ENCODE measurements around the gene PRMT3. TPM values are rescaled to one million over a fixed set of nuclear protein-coding genes. Genes with fewer than 3 reads are reported as not detected.

PRMT3 gene
- total and polyA plus RNA-seq, 2 donors (not counting 3 experiments of a cell fraction or from before 2014, with no cell fraction given), result 6.2 to 13.3 TPM

DNA sequence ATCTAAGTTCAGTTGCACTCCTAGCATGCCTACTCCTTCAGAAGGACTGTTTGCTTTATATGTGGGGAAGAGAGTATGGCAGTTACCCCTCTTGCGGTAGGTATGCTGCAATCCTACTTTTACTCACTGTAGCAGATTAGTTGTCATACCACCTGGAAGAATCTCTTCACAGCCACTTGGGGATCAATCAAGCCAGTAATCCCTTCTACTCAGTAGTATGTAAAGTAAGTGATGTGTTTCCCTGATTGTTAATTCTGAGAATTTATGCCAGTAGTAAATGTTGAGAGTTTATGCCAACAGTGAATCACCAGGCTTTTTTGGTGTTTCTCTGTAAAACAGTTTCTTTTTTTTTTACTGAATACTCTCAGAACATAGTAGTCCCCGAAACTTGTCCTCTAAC lies 34.4 kb downstream of the PRMT3 start:
- TF ChIP-seq FOS (IDR thresholded peaks at IDR 0.05; ENCODE audit: borderline replicate concordance, insufficient read depth, low read length) (no peak), JUN (IDR thresholded peaks at IDR 0.05; ENCODE audit: borderline replicate concordance, insufficient read depth, insufficient read length, low read depth) (no peak), MYC (IDR thresholded peaks at IDR 0.05; ENCODE audit: low read depth, low read length) (no peak), GATA2 (IDR thresholded peaks at IDR 0.05; ENCODE audit: insufficient read depth, insufficient read length, low read depth, low read length) (no peak), POLR2AphosphoS5 (IDR thresholded peaks at IDR 0.05; ENCODE audit: insufficient read depth, low read depth, low read length) (no peak), POLR2A (IDR thresholded peaks at IDR 0.05; ENCODE audit: low read depth, low read length) (no peak), MAX (IDR thresholded peaks at IDR 0.05; ENCODE audit: insufficient read depth, insufficient read length) (no peak), EZH2 (IDR thresholded peaks at IDR 0.05; ENCODE audit: borderline replicate concordance, low read depth, low read length, severe bottlenecking) (no peak)
- TF ChIP-seq, protein P1, sequence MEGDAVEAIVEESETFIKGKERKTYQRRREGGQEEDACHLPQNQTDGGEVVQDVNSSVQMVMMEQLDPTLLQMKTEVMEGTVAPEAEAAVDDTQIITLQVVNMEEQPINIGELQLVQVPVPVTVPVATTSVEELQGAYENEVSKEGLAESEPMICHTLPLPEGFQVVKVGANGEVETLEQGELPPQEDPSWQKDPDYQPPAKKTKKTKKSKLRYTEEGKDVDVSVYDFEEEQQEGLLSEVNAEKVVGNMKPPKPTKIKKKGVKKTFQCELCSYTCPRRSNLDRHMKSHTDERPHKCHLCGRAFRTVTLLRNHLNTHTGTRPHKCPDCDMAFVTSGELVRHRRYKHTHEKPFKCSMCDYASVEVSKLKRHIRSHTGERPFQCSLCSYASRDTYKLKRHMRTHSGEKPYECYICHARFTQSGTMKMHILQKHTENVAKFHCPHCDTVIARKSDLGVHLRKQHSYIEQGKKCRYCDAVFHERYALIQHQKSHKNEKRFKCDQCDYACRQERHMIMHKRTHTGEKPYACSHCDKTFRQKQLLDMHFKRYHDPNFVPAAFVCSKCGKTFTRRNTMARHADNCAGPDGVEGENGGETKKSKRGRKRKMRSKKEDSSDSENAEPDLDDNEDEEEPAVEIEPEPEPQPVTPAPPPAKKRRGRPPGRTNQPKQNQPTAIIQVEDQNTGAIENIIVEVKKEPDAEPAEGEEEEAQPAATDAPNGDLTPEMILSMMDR (IDR thresholded peaks at IDR 0.05; ENCODE audit: extremely low read depth in 1 of 2, insufficient read depth in 1 of 2, low read depth in 1 of 2, low read length in 2 of 2), result no peak
- H2AFZ ChIP-seq (ENCODE audit: low read depth, low read length), result no peak overlapping the region
- H3K4me1 ChIP-seq (ENCODE audit: control insufficient read depth, extremely low read depth, insufficient read depth, low read length), result no peaks in the 10 kb centered on the region
- no TSS peak for BruUV-seq (replicated peaks)
- H3K9me3 ChIP-seq (replicated peaks; ENCODE audit: control insufficient read depth, insufficient read depth, low read length), result no peaks in the 10 kb centered on the region
- no peak overlapping the region for H3K4me3 ChIP-seq (replicated peaks in 1 of 3; ENCODE audit: insufficient read depth in 1 of 3, low read depth in 1 of 3, low read length in 3 of 3)
- CTCF ChIA-PET, result interaction anchor here (1.5 kb wide), 1 partner anchor 25 kb away, joined by 3 read pairs; no protein-coding TSS in a partner anchor
- dilution Hi-C loops (cut with MboI; ENCODE audit: extremely low pct_ligation_motif_present, low sequenced_read_pairs) (no loop called here), intact Hi-C loops (cut with micrococcal nuclease) (no loop called here)
- DNase-seq (ENCODE audit: low read depth, low spot score) (no peak), FAIRE-seq (no peak)
- H3K4me2 ChIP-seq (ENCODE audit: insufficient read depth, low read length), result no peak overlapping the region
- no peak overlapping the region for H3K9ac ChIP-seq (replicated peaks; ENCODE audit: extremely low read depth, insufficient read depth, low read length)
- H3K9me1 ChIP-seq (replicated peaks; ENCODE audit: control insufficient read depth, extremely low read depth, insufficient read depth, low read length), result no peaks in the 10 kb centered on the region
- no peak overlapping the region for H3K27ac ChIP-seq (ENCODE audit: insufficient read depth, low read depth, low read length)
- H3K36me3 ChIP-seq (ENCODE audit: control insufficient read depth in 2 of 2, extremely low read depth in 1 of 2, insufficient read depth in 2 of 2, low read length in 2 of 2), result no peaks in the 10 kb centered on the region
- H3K79me2 ChIP-seq (ENCODE audit: control insufficient read depth, insufficient read depth, low read length), result no peaks in the 10 kb centered on the region
- no peaks in the 10 kb centered on the region for H3K27me3 ChIP-seq (ENCODE audit: control insufficient read depth in 2 of 2, insufficient read depth in 2 of 2, low read length in 2 of 2)
- POLR2A ChIA-PET, result no interaction called here
- H4K20me1 ChIP-seq (replicated peaks; ENCODE audit: control insufficient read depth, extremely low read depth, insufficient read depth, low read length), result no peaks in the 10 kb centered on the region
